ENCODE results near the gene EXOC1. TPM values are rescaled to one million over a fixed set of nuclear protein-coding genes. Genes with fewer than 3 reads are reported as not detected.

Gene EXOC1
- total RNA-seq, 1 donor from 2014 or later, result 52.0 TPM

DNA sequence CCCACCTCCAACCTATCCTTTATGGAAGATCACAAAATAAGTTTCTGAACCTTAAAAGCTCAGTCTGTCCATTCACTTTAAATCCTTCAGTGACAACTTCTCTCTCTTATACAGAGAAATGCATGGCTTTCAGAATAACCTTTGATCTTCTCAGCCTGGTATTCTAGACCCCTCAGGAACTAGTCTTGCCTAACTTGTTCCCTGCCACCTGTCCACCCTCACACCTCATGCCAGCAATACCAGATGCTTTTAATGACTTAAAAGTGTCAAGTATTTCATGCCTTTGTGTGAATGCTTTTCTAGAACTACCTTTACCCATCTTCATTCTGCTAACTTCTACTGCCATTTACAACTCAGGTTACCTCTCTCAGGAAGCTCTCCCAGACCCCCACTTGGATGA, 26.5 kb upstream of the EXOC1 start:
- Histone ChIP-seq H3K9me3 (ENCODE audit: low read depth) (no peaks in the 10 kb centered on the region), H2AFZ (replicated peaks) (no peak overlapping the region), H3K4me3 (no peak overlapping the region), H3K4me1 (no peaks in the 10 kb centered on the region), H3K9ac (no peak overlapping the region), H3K36me3 (no peaks in the 10 kb centered on the region), H3K27ac (no peak overlapping the region), H3K79me2 (ENCODE audit: low read depth) (no peaks in the 10 kb centered on the region), H3F3A (ENCODE audit: low read depth) (no peaks in the 10 kb centered on the region), H4K20me1 (ENCODE audit: low read depth) (no peaks in the 10 kb centered on the region), H3K4me2 (no peak overlapping the region), H3K27me3 (peaks cover 6% of the 10 kb centered on the region)
- TF ChIP-seq EZH2 (IDR thresholded peaks at IDR 0.05) (no peak), EZH2phosphoT487 (IDR thresholded peaks at IDR 0.05) (no peak)
- TF ChIP-seq, protein P1, sequence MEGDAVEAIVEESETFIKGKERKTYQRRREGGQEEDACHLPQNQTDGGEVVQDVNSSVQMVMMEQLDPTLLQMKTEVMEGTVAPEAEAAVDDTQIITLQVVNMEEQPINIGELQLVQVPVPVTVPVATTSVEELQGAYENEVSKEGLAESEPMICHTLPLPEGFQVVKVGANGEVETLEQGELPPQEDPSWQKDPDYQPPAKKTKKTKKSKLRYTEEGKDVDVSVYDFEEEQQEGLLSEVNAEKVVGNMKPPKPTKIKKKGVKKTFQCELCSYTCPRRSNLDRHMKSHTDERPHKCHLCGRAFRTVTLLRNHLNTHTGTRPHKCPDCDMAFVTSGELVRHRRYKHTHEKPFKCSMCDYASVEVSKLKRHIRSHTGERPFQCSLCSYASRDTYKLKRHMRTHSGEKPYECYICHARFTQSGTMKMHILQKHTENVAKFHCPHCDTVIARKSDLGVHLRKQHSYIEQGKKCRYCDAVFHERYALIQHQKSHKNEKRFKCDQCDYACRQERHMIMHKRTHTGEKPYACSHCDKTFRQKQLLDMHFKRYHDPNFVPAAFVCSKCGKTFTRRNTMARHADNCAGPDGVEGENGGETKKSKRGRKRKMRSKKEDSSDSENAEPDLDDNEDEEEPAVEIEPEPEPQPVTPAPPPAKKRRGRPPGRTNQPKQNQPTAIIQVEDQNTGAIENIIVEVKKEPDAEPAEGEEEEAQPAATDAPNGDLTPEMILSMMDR (IDR thresholded peaks at IDR 0.05), result no peak
- no peaks in the 10 kb centered on the region for H3K9me3 Mint-ChIP-seq
- H3K4me3 Mint-ChIP-seq, result no peak overlapping the region
- no peaks in the 10 kb centered on the region for H3K36me3 Mint-ChIP-seq
- H3K4me1 Mint-ChIP-seq, result no peaks in the 10 kb centered on the region
- DNase-seq (ENCODE audit: low spot score), result no peak
- H3K27me3 Mint-ChIP-seq (ENCODE audit: insufficient read depth, low read depth), result peaks cover 2% of the 10 kb centered on the region
- no peak overlapping the region for H3K27ac Mint-ChIP-seq

DNA sequence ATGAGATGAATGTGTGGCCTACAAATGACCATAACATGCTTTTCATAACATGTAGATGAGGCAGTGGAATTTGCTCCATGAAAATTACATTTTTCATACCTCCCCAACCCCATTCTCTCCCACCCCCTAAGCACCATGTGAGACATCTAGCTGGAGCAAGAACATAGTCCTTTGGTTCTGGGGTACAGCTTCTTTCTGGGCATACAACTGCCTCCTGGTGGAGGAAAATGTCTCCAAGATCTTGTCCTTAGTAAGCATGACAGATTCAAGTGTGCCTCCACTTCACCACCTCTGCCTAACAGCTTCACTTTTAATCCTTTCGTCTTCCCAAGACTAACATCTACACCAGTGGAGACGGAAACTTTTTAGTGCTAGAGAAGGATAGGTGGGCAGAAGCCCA, 25.9 kb upstream of the EXOC1 start:
- Histone ChIP-seq H3K4me3 (no peak overlapping the region), H3K36me3 (no peaks in the 10 kb centered on the region), H3K9ac (no peak overlapping the region), H3K9me3 (ENCODE audit: low read depth) (no peaks in the 10 kb centered on the region), H3K27ac (no peak overlapping the region), H3K4me2 (no peak overlapping the region), H3F3A (ENCODE audit: low read depth) (no peaks in the 10 kb centered on the region), H4K20me1 (ENCODE audit: low read depth) (no peaks in the 10 kb centered on the region), H2AFZ (replicated peaks) (no peak overlapping the region), H3K27me3 (peaks cover 6% of the 10 kb centered on the region), H3K79me2 (ENCODE audit: low read depth) (no peaks in the 10 kb centered on the region), H3K4me1 (no peaks in the 10 kb centered on the region)
- no peak for DNase-seq (ENCODE audit: low spot score)
- peaks cover 2% of the 10 kb centered on the region for H3K27me3 Mint-ChIP-seq (ENCODE audit: insufficient read depth, low read depth)
- H3K36me3 Mint-ChIP-seq, result no peaks in the 10 kb centered on the region
- no peak overlapping the region for H3K4me3 Mint-ChIP-seq
- H3K27ac Mint-ChIP-seq, result no peak overlapping the region
- no peaks in the 10 kb centered on the region for H3K9me3 Mint-ChIP-seq
- TF ChIP-seq, protein P1 (IDR thresholded peaks at IDR 0.05), result no peak
- no peak for TF ChIP-seq EZH2 (IDR thresholded peaks at IDR 0.05)
- TF ChIP-seq EZH2phosphoT487 (IDR thresholded peaks at IDR 0.05), result no peak
- no peaks in the 10 kb centered on the region for H3K4me1 Mint-ChIP-seq

DNA sequence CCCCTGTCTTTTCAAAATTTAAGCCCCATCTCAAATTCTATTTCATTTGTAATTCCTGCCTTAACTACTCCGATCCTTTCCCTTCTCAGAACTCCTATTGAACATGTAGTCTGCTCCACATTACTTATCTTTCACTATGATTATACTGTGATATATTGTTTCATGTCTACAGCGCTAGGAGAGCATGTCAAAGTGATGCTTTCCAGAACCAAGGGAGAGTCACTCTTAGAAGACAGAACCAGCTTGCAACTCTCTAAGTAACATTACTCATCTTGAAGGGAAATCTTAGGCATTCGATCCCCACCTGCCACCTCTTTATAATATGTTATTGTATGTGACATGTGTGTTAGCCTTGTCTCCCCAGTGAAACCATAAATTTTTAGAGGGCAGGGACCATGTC, 23.4 kb upstream of the EXOC1 start:
- H3K79me2 ChIP-seq (ENCODE audit: low read depth), result no peaks in the 10 kb centered on the region
- no peak for DNase-seq (ENCODE audit: low spot score)
- peaks cover 2% of the 10 kb centered on the region for H3K27me3 Mint-ChIP-seq (ENCODE audit: insufficient read depth, low read depth)
- H3K9me3 ChIP-seq (ENCODE audit: low read depth), result no peaks in the 10 kb centered on the region
- H3K27ac ChIP-seq, result no peak overlapping the region
- H3K9me3 Mint-ChIP-seq, result no peaks in the 10 kb centered on the region
- H3K4me1 ChIP-seq, result no peaks in the 10 kb centered on the region
- no peak overlapping the region for H3K4me3 Mint-ChIP-seq
- TF ChIP-seq EZH2 (IDR thresholded peaks at IDR 0.05), result no peak
- no peak for TF ChIP-seq EZH2phosphoT487 (IDR thresholded peaks at IDR 0.05)
- TF ChIP-seq, protein P1 (IDR thresholded peaks at IDR 0.05), result no peak
- no peaks in the 10 kb centered on the region for H3K36me3 ChIP-seq
- H3K9ac ChIP-seq, result no peak overlapping the region
- no peaks in the 10 kb centered on the region for H3K36me3 Mint-ChIP-seq
- H3F3A ChIP-seq (ENCODE audit: low read depth), result no peaks in the 10 kb centered on the region
- no peak overlapping the region for H2AFZ ChIP-seq (replicated peaks)
- H3K4me1 Mint-ChIP-seq, result no peaks in the 10 kb centered on the region
- no peak overlapping the region for H3K27ac Mint-ChIP-seq
- peaks cover 6% of the 10 kb centered on the region for H3K27me3 ChIP-seq
- H4K20me1 ChIP-seq (ENCODE audit: low read depth), result no peaks in the 10 kb centered on the region
- no peak overlapping the region for H3K4me3 ChIP-seq
- H3K4me2 ChIP-seq, result no peak overlapping the region

Data from neural progenitor cell (in vitro differentiated cells).